Neural progenitor cell (in vitro differentiated cells): Measurements from ENCODE around the gene TSPAN13. TPM values are rescaled to one million over a fixed set of nuclear protein-coding genes. Genes with fewer than 3 reads are reported as not detected.

Source experiments
- DNase-seq: peaks from one replicate; pipeline ENCODE4 v3.0.0-alpha.2; 2016; ENCODE audit warnings: low spot score
- H2AFZ ChIP-seq: fragments of 200-600 bp; sonication (generic); replicated peaks from 2 replicates; pipeline ENCODE4 v1.6.1; 2016; ENCODE audit warnings: antibody characterized with exemption
- H3F3A ChIP-seq: fragments of 200-600 bp; sonication (generic); 2 replicates; pipeline ENCODE4 v1.6.1; 2016; ENCODE audit warnings: antibody characterized with exemption, low read depth
- H3K27ac ChIP-seq: fragments of 200-600 bp; sonication (generic); 2 replicates; pipeline ENCODE4 v1.5.1; 2016; ENCODE audit warnings: mild to moderate bottlenecking
- H3K27me3 ChIP-seq: fragments of 200-600 bp; sonication (generic); 2 replicates; pipeline ENCODE4 v1.6.1; 2016; ENCODE audit warnings: mild to moderate bottlenecking, moderate library complexity
- H3K36me3 ChIP-seq: fragments of 200-600 bp; sonication (generic); 2 replicates; pipeline ENCODE4 v1.5.1; 2016
- H3K4me1 ChIP-seq: fragments of 200-600 bp; sonication (generic); 2 replicates; pipeline ENCODE4 v1.6.1; 2016; ENCODE audit warnings: mixed run types
- H3K4me2 ChIP-seq: fragments of 200-600 bp; sonication (generic); 2 replicates; pipeline ENCODE4 v1.6.1; 2016
- H3K4me3 ChIP-seq: fragments of 200-600 bp; sonication (generic); 2 replicates; pipeline ENCODE4 v1.5.1; 2016
- H3K79me2 ChIP-seq: fragments of 200-600 bp; sonication (generic); 2 replicates; pipeline ENCODE4 v1.6.1; 2016; ENCODE audit warnings: low read depth
- H3K9ac ChIP-seq: fragments of 200-600 bp; sonication (generic); 2 replicates; pipeline ENCODE4 v1.6.1; 2016
- H3K9me3 ChIP-seq: fragments of 200-600 bp; sonication (generic); 2 replicates; pipeline ENCODE4 v1.5.1; 2016; ENCODE audit warnings: low read depth
- H4K20me1 ChIP-seq: fragments of 200-600 bp; sonication (generic); 2 replicates; pipeline ENCODE4 v1.6.1; 2016; ENCODE audit warnings: low read depth
- H3K27ac Mint-ChIP-seq: 3 replicates; pipeline ENCODE4 v1.8.0; 2021; ENCODE audit warnings: mixed read lengths
- H3K27me3 Mint-ChIP-seq: 2 replicates; pipeline ENCODE4 v1.8.0; 2022; ENCODE audit warnings: low read depth, mild to moderate bottlenecking, inconsistent platforms, moderate library complexity, mixed read lengths; ENCODE audit not compliant: insufficient read depth
- H3K36me3 Mint-ChIP-seq: 3 replicates; pipeline ENCODE4 v1.8.0; 2021; ENCODE audit warnings: mixed read lengths
- H3K4me1 Mint-ChIP-seq: 3 replicates; pipeline ENCODE4 v1.8.0; 2021; ENCODE audit warnings: mixed read lengths
- H3K4me3 Mint-ChIP-seq: 3 replicates; pipeline ENCODE4 v1.8.0; 2021; ENCODE audit warnings: mild to moderate bottlenecking, moderate library complexity, mixed read lengths
- H3K9me3 Mint-ChIP-seq: 3 replicates; pipeline ENCODE4 v1.8.0; 2020; ENCODE audit warnings: mixed read lengths
- CTCF ChIP-seq: fragments of 200-600 bp; sonication (generic); IDR thresholded peaks from 2 replicates; pipeline ENCODE4 v1.5.1; 2017; ENCODE audit warnings: antibody characterized with exemption, mild to moderate bottlenecking
- EZH2 ChIP-seq: fragments of 200-600 bp; sonication (generic); IDR thresholded peaks from 2 replicates; pipeline ENCODE4 v1.6.1; 2017; ENCODE audit warnings: antibody characterized with exemption, mild to moderate bottlenecking, moderate library complexity
- EZH2phosphoT487 ChIP-seq: fragments of 200-600 bp; sonication (generic); IDR thresholded peaks from 2 replicates; pipeline ENCODE4 v1.6.1; 2017; ENCODE audit warnings: antibody characterized with exemption
- total RNA-seq: library from RNA; depleted of rRNA; stranded (reverse); fragments of >200 nt; gene quantifications from 2 replicates; pipeline ENCODE4 v1.2.3, GENCODE V29; 2015; ENCODE audit warnings: low replicate concordance

Gene TSPAN13
- total RNA-seq, 1 donor from 2014 or later: 41.2 TPM

DNA sequence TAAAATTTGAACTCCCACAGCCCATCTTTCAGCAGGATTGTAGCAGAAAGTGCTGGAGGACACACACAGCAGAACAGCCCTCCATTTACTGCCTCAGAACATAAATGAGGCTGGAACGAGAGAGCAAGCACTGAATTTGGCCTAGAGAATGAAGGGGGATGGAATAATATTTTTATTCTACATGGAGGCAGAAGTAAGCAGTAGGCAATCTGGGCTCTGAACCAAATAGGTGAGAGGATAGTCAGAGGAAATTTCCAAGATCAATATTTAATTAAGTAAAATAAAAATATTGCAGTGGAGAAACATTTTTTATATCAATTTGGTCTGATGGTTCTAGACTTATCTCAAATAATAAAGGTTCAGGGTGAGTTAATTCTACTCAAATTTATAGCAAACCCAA lies 29.2 kb upstream of the TSPAN13 start:
- TF ChIP-seq CTCF: no peak
- no peak for TF ChIP-seq EZH2phosphoT487
- TF ChIP-seq EZH2: no peak
- no peak overlapping the region for H3K27ac Mint-ChIP-seq
- Histone ChIP-seq H3K4me3 (no peak overlapping the region), H3K27me3 (no peaks in the 10 kb centered on the region), H3K79me2 (no peaks in the 10 kb centered on the region), H3K4me1 (no peaks in the 10 kb centered on the region), H3F3A (no peaks in the 10 kb centered on the region), H4K20me1 (no peaks in the 10 kb centered on the region), H3K9me3 (no peaks in the 10 kb centered on the region), H3K27ac (no peak overlapping the region), H3K36me3 (no peaks in the 10 kb centered on the region), H3K4me2 (no peak overlapping the region), H3K9ac (no peak overlapping the region), H2AFZ (no peak overlapping the region)
- no peaks in the 10 kb centered on the region for H3K36me3 Mint-ChIP-seq
- no peaks in the 10 kb centered on the region for H3K9me3 Mint-ChIP-seq
- DNase-seq: no peak
- peaks cover 8% of the 10 kb centered on the region for H3K4me1 Mint-ChIP-seq
- H3K4me3 Mint-ChIP-seq: no peak overlapping the region
- H3K27me3 Mint-ChIP-seq: no peaks in the 10 kb centered on the region

GRCh38 chr7:16726189-16726588 lies 27.4 kb upstream of the TSPAN13 start:
- Histone ChIP-seq H3K27me3 (no peaks in the 10 kb centered on the region), H2AFZ (no peak overlapping the region), H3K27ac (no peak overlapping the region), H3F3A (no peaks in the 10 kb centered on the region), H3K9ac (no peak overlapping the region), H3K79me2 (no peaks in the 10 kb centered on the region), H3K4me2 (no peak overlapping the region), H4K20me1 (no peaks in the 10 kb centered on the region), H3K36me3 (no peaks in the 10 kb centered on the region), H3K4me1 (no peaks in the 10 kb centered on the region), H3K9me3 (no peaks in the 10 kb centered on the region), H3K4me3 (no peak overlapping the region)
- Mint-ChIP-seq H3K9me3 (no peaks in the 10 kb centered on the region), H3K27ac (no peak overlapping the region), H3K27me3 (peaks cover 6% of the 10 kb centered on the region), H3K4me1 (peaks cover 8% of the 10 kb centered on the region), H3K4me3 (no peak overlapping the region), H3K36me3 (no peaks in the 10 kb centered on the region)
- DNase-seq: no peak
- TF ChIP-seq EZH2phosphoT487: no peak
- no peak for TF ChIP-seq EZH2
- no peak for TF ChIP-seq CTCF

DNA sequence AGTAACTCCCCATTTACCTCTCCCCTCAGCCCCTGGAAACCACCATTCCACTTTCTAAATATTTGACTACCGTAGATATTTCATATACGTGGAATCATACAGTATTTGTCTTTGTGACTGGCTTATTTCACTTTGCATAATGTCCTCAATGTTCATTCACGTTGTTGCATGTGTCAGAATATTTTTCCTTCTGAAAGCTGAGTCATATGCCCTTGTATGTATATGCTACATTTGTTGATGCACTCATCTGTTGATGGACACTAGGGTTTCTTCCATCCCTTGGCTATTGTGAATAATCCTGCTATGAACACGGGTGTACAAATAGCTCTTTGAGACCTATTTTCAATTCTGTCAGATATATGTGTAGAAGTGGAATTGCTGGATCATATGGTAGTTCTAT lies 25.8 kb upstream of the TSPAN13 start:
- peaks cover 6% of the 10 kb centered on the region for H3K27me3 Mint-ChIP-seq
- no peak overlapping the region for H3K4me2 ChIP-seq
- no peaks in the 10 kb centered on the region for H3K9me3 ChIP-seq
- H3F3A ChIP-seq: no peaks in the 10 kb centered on the region
- no peaks in the 10 kb centered on the region for H4K20me1 ChIP-seq
- peaks cover 6% of the 10 kb centered on the region for H3K4me1 Mint-ChIP-seq
- no peak overlapping the region for H3K4me3 ChIP-seq
- H3K27ac Mint-ChIP-seq: no peak overlapping the region
- H3K9ac ChIP-seq: no peak overlapping the region
- no peaks in the 10 kb centered on the region for H3K36me3 Mint-ChIP-seq
- no peaks in the 10 kb centered on the region for H3K27me3 ChIP-seq
- no peaks in the 10 kb centered on the region for H3K4me1 ChIP-seq
- H3K79me2 ChIP-seq: no peaks in the 10 kb centered on the region
- peaks cover 2% of the 10 kb centered on the region for H3K9me3 Mint-ChIP-seq
- H3K36me3 ChIP-seq: no peaks in the 10 kb centered on the region
- no peak overlapping the region for H2AFZ ChIP-seq
- no peak overlapping the region for H3K4me3 Mint-ChIP-seq
- TF ChIP-seq EZH2phosphoT487 (no peak), CTCF (no peak), EZH2 (no peak)
- no peak for DNase-seq
- no peak overlapping the region for H3K27ac ChIP-seq
